ENCODE results near the gene PIP4K2A.

PIP4K2A gene

DNA sequence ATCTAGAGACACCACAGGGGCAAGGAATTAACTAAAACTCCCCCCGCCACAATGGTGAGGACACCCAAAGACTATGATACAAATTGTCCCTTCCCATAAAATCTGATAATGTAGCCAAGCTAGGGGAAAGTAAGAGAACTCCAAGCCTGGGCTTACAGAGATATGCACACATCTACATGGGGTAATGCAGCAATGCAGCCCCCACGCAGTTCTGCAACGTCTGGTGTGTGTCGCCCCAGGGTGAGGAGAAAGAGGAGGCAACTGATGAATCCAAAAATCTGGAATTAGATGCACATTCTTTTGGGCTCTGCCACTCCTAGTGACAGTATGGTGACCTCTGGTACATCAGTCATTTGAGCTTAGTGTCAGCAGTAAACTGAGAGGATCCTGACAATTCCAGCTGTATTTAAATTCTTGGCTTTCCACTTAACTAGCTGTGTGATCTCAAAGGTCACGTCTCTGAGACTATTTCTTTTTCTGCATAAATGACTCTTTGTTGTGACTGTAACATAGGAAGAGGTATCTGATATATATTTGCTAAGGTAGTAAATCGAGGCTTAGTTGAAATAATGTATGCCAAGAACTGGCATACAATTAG lies 51.5 kb downstream of the PIP4K2A start:
- peak; percentile 78 for DNase-seq

DNA sequence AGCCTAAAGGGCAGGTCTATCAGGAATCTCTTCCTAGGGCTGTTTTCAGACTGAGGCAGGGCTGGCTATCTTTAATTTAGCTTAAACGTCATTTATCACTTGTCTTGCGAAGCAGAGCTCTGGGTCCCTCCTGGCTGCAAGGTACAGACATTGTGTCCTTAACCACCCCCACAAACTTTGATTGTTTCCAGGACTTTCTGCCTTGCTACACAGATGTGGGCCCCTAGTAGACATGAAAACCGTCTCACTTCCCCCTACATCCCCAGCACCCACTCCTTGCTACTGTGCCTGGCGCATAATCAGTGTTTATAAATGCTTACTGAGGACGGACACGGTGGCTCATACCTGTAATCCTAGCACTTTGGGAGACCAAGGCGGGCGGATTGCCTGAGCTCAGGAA lies 54.5 kb downstream of the PIP4K2A start:
- DNase-seq: no peak

DNA sequence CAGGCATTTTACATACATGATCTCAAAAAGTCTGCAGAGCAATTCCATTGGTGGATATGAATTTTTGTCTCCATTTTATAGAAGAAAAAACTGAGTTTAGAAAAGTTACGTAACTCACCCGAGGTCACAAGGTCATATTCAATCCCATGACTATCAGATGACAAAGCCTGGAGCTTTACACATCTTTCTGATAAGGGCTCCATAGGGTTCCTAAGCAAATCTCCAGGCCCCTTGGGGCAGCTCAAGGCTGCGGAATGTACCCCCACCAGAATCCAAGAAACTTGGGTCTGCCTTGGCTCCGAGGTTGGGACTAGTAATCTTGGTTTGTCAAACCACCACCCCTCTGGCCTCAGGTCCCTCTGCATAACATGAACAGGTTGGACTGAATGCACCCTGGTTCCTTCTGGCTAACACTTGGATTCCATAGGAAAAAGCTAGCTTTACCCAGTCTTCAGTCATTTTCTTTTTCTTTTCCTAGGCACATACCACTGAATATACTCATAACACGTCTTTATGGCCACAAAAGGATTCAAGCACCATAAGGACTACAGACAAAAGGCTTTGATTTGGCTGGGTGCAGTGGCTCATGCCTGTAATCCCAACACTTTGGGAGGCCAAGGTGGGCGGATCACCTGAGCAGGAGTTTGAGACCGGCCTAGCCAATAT lies 55.5 kb downstream of the PIP4K2A start:
- DNase-seq: no peak

DNA sequence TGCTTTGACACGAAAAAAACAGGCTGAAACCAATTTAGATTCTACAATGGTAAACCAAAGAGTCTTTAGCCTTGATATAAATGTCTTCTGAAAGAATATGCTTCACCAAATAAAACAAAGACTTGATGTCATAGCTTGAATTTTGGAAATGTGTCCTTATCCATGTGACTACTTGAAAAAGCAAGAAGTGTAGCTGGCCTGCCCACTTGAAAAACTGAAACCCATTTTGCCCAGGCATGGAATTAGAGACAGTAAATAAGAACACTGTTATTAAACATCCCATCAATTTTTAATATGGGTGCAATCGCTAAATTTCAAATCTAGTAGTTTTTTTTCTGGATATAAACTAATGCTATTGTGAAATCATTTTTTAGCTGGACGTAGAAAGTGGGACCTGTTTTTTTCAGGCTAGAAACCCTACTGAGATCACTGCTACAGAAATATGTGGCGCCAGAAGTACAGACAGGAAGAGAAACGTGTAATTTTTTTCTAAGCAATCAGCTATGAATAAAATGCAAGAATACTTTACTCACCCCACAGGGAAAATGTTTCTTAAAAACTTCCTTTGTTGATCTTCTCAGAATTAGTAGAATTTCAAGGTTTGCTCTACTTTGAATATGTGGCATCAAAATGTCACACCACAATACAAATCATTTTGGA lies 56.7 kb downstream of the PIP4K2A start:
- no peak for DNase-seq

DNA sequence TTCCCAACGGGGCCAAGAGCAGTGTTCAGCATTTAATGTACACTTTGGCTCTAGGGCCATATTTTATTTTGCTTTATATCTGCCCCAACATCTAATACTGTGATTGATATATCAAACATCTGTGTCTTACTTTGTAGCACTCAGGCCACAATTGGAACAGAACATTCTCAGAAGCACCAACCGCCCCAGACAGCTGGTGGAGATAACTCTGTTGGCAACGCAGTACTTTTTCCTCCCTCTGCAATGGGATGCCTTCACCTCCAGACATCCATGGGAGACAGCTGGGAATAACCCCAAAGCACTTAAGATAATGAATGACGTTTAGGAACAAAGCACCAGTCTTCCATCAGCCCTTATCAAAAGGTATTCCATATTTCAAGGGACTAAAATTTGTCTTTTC lies 57.4 kb downstream of the PIP4K2A start:
- DNase-seq: no peak

DNA sequence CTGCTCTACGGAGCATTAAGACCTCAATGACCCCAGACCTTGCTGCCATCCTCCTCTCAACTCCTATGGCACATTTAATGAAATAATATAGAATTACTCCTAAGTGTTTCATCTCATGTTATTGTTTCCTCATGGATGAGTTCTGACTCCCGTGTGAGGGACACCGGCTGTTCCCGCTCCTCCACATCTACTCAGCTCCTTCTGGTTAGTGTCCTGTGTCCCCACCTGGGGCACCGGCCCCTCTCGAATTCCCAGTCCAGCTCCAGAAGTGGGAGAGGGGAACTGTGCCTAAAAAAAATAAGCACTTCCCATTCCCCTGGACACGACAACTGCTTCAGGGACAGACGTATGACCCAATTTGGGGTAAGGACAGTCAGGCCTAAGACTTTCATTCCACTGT lies 58.3 kb downstream of the PIP4K2A start:
- no peak for DNase-seq

DNA sequence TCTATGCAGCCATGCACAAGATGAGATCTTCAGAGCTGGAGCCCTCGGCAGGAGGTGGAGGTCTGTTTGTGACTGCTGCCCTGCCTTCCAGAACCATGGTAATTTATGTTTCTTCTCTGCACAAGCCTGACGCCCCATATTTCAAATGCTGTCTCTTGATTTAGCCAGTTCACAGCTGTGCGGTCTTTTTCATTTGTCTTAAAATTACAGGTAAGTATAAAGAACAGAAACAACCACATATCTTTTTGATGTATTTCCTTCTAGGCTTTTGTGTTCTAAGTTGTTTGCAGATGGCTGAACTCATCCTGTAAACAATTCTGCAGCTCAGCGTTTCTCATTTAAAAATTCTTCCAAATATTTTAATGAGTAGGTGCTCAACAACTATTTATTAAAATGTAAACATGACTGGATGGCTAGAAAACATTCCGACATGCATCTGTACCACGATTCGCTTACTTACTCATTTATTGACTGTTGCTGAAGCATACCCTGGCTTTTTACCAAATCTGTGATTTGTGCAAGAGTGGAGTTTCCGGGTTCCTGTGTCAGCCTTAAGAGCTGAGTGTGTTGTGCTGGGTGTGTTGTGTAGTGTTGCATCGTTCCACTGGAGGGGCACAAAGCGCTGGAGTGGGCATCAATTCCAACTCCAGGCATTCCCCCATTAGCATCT lies 58.9 kb downstream of the PIP4K2A start:
- DNase-seq: no peak

DNA sequence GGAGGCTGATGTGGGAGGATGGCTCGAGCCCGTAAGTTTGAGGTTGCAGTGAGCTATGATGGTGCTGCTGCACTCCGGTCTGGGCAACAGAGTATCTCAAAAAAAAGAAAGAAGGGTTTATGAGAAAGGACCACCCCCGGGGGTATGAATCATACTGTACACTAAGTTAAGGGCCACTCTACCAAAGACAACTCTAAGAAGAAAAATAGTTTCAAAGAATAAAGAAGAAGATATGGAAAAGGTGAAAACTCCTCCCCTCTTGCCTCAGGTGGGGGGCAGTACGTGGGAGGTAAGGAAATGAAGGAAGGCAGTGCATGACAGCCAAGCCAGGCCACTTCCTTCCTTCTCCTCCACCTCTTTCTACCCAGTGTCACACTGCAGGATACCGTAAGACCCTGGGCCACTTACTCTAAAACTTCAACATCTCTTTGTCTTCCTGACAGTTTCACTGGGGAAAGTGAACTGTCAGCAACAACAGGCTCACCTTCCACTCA lies 61.3 kb downstream of the PIP4K2A start:
- no peak for DNase-seq

DNA sequence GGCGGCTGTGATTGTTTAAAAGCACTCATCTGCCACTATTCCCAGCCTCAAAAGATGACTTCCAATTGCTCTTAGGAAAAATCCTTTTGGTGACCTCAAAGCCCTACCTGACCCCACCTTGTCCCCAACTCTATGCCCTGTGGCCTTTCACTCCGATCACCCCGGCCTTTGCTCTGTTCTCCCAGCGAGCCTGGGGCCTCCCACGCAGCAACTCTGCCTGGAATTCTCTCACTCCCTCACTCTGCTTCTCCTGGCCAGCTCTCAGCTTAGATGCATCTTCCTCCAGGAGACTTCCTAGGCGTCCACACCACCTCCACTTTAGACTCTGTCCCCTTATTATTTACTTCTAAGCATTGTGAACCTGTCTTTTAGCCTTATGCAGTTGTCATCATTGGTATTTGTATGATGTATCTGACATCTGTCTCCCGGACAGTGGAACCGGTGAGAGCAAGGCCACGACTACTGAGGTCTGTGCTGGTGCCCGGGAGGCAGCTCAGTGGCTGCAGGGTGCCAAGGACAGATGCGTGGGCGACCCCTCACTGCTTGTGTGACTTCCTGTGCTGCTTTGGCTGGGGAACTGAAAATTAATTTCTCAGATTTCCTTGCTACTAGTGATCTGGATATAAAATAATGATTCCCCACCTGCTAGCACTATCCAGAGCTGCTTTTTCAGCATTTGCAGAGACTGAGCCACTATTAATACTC lies 63.0 kb downstream of the PIP4K2A start:
- no peak for DNase-seq

DNA sequence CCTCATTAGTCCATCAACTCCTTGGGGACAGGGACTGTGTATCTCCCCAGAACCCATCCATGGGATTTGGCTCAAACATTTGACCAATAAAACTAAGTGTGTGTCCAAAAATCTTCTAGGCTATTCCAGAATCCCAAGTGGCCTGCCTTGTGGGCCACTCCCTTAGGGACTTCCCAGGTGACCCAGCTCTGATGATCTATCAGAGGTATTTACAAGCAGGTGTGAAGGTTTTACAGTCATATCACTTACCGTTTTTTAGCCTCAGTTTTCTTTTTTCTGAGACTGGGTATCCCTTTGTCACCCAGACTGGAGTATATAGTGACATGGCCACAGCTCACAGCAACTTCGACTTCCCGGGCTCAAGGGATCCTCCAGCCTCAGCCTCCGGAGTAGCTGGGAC lies 64.4 kb downstream of the PIP4K2A start:
- DNase-seq: no peak

DNA sequence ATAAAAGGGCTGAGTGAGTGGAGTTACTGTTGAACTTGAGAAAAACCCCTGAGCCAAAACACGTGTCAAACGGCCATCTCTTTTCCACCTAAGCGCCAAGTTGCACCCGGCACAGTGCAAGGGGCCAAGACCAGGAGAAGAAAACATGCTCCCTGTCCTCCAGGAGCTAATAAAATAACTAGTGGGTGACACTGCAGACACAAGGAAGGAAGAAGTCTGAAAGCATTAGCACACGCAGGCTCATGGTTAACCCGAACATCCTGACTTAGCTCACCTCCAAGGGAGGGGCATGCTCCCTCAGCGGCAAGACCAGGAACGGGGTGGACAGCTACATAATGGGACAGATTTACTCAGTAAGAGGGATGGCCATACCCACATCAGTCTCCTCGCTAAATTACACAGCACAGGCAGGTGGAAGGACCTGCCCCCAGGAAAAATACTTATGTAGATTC lies 65.0 kb downstream of the PIP4K2A start:
- no peak for DNase-seq

DNA sequence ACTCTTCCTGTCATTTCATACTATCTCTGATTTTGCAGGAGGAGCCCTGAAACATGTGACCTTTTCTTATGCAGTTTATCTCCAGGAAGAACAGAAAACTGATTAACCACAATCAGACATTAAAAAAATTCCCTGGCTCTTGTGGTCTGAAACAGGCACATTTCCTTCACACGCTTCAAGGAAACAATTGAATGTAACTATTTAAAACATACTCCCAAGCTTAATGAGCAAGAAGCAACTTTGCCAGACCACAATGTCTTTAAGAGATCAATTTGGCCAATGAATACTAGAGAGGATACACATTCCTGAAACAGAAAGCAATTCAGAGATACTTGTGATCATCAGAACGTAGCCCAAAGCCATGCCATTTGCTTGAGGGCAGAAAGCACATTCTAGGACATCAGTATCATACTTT lies 65.8 kb downstream of the PIP4K2A start:
- no peak for DNase-seq

DNA sequence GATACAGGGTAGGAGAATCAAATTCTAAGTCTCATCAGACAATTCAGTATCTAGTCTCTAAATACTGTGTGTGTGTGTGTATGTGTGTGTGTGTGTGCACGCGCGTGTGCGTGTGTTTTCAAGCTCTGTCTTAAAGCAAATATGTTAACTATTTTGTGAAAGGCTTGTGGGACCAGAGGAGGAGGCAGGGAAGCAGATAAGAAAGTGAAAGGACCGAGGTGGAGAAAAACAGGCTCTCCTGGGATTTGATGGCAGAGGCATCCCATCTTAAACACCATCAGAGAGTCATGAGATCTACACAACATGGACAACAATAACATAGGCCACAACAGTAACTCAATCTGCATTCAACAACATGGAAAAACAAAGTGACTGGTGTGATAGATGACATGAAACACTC lies 67.1 kb downstream of the PIP4K2A start:
- no peak for DNase-seq

DNA sequence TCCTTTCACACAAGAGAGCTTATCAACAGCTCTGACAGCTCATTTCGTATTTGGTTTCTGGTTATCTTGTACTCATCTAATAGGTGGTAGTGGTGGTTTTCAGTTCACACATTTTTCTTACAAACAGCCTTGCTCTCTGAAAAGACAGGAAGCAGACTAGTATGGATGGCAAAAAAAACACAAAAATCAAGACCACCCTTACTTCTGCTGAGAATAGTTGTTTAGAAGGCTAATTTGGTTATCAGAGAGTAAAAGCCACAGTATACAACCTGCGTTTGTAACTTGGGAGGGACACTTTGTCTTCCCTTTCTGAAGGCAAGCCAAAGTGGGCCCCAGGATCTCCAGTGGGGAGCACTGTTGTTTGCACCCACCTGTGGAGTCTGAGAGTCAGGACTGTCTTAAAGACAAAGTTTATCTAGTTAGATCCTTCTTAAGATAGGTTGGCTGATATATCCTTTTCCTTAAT lies 68.0 kb downstream of the PIP4K2A start:
- no peak for DNase-seq

DNA sequence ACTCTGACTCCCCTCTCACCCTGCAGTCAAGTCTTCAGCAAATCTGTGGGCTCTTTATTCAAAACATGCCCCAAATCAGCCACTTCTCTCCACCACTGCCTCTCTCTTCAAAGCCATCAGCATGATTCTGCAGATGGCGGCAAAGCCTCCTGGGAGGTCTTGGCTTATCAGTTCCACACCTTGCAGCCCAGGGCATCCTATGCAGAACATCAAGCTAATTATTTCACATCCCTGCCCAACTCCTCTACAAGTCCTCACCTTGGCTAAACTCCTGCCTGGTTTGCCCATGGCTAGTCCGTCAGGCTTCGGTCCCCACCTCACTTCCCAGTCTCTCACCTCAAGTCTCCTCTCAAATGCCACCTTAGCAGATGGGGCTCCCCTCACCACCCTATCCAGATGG lies 70.2 kb downstream of the PIP4K2A start:
- no peak for DNase-seq

DNA sequence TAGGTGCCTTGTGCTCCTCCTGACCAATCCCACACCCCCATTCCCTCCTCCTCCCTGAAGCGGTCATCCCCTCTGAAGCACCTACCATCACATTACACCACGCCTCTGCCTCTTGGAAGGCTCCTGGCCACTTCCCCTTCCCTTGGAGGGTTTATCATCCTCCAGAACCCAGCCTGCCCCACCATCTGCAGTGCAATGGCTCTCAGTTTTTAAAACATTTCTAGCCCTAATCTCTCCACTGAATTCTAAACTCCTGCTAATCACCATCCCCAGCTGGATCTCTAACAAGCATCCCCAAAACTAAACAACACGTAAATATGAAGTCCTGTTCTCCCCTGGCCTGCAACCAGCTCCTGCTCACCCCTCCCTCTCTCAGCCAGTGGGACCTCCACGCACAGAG lies 70.6 kb downstream of the PIP4K2A start:
- no peak for DNase-seq

DNA sequence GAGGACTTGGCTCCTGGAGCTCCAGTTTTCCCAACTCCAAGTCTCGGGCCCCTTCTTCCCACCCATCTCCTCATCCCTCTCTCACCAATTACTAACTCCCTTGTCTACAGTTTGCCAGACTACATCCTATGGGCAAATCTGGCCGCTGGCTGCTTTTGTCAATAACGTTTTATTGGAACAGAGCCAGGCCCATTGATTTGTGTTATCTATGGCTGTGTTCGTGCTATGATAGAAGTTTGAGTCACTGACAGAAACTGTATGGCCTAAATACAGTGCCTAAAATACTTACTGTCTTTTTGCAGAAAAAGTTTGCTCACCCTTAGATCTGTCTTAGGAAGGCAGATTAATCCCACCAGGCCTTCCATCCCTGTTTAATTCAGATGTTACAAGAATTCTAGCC lies 71.3 kb downstream of the PIP4K2A start:
- no peak for DNase-seq

DNA sequence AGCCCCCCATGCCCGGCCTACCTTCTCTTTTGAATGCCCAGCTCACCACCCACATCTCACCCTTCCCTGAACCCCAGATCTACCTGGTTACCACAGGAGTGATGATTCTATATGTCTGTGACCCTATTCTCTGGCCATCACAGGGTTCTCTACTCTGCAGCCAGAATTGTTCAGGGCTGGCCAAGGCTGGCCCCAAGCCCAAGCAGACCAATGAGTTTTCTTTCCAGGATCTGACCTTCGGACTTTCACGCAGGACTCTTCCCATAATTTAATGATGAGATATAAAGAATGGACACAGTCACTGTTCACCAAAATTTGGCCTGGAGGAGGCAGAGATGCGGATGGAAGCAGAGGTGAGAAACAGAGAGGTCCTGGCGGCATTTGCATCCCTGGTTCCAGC lies 72.6 kb downstream of the PIP4K2A start:
- DNase-seq: no peak

DNA sequence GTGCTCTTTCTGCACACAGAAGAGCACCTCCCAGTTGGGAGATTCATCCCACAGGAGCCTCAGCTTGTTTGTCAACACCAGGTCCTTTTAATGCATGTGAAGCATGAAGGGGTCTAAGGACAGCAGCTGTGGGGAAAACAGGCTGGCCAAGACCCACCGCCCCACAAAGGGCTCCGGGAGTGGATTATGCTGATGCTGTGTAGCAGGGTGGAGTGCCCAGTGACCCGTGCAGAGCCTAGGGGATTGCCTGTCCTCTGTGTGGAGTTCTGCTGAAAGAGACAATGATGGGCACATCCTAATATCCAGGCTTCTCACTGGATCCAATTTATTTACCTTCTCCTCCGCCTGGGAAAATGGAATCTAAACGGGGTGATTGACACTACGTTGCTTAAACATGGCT lies 74.0 kb downstream of the PIP4K2A start:
- no peak for DNase-seq

DNA sequence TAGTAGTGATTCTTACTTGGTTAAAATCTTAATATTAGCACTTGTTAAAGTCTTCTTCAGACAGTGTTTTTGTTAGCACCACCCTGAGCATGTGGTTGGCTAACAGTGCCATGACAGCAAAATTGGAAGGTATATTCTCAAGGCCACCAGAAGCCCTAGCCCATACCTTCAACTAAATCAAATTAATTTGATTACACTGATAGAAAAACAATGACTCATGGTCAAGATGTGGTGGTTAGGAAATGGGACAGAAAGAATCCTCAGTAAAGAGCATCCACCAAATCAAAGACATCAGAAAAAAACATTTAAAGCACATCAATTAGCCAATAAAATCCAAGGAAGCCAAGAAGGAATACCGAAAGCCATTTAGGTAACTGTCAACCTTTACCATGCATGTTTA lies 75.5 kb downstream of the PIP4K2A start:
- no peak for DNase-seq

DNA sequence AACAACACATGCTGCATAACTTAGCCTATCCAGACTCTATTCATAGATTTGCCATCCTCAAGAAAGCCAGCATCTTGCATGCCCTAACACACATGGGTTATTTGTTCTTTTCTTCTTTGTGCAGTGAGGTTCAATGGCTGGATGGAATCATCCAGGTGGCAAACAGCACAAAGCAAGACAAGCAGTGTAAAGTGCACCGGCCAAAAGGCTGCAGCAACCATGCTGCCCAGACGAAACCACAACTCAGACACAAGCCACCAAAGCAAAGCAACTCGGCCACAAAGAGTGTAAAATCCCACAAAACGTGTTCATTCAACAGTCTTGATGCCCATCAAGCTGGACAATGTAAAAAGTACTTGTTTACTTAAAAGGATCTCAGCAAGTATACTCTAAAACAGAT lies 76.9 kb downstream of the PIP4K2A start:
- no peak for DNase-seq

DNA sequence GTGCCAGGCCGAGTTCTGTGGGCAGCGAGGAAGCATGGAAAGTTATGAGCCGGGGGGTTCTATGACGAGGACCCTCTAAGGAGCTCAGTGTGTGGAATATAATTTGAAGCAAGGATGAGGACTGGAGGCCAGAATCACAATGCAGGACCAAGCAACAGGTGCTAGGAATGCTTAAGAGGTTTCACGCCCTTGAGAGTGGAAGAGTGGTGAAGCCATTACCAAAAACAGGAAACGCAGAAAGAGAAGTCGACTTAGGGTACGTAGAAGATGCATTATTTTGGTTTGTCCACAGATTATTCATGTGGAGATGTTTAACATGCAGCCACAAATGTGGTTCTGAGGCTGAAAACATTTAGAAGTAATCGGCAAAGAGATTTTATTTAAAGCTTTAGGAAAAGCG lies 78.7 kb downstream of the PIP4K2A start:
- DNase-seq: no peak

All from NCI-H526 treated with DMSO at 0.1 percent for 48 hours (cell line).